Loucy (cell line): ENCODE measurements around the gene CHST9.

Experiments
- EZH2phosphoT487 ChIP-seq: fragments of 200-600 bp; IDR thresholded peaks from 2 replicates; pipeline ENCODE4 v1.6.1; 2018; ENCODE audit warnings: antibody characterized with exemption, mild to moderate bottlenecking, moderate library complexity, borderline replicate concordance
- TF ChIP-seq, protein P1 (sequence below): fragments of 200-600 bp; sonication (generic); conservative IDR thresholded peaks from 2 replicates; pipeline ENCODE4 v1.5.1; 2014; ENCODE audit warnings: mild to moderate bottlenecking, antibody characterized with exemption, low read length

DNA sequence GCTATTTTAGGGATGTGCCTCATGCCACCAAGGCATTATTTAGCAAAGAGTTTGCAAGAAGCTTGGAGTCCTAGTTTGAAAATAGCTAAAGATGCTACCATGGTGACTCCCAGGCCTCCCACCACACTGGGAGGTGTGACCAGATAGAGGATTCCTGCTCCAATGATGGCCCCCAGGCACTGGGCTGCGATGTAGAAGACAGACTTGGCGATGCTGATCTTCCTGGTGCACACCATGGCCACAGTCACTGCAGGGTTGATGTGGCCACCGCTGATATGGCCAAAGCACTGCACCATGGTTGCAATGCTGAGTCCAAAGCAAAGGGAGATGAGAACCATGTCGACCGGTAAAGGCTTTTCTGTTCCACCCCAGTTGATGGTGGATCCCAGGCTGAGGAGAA is 323.0 kb downstream of the CHST9 start:
- TF ChIP-seq, protein P1, sequence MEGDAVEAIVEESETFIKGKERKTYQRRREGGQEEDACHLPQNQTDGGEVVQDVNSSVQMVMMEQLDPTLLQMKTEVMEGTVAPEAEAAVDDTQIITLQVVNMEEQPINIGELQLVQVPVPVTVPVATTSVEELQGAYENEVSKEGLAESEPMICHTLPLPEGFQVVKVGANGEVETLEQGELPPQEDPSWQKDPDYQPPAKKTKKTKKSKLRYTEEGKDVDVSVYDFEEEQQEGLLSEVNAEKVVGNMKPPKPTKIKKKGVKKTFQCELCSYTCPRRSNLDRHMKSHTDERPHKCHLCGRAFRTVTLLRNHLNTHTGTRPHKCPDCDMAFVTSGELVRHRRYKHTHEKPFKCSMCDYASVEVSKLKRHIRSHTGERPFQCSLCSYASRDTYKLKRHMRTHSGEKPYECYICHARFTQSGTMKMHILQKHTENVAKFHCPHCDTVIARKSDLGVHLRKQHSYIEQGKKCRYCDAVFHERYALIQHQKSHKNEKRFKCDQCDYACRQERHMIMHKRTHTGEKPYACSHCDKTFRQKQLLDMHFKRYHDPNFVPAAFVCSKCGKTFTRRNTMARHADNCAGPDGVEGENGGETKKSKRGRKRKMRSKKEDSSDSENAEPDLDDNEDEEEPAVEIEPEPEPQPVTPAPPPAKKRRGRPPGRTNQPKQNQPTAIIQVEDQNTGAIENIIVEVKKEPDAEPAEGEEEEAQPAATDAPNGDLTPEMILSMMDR: no peak
- no peak for TF ChIP-seq EZH2phosphoT487
